GM12801 (cell line): ENCODE results near the gene ADAM12.

ENCODE experiments used
- TF ChIP-seq, protein P1 (sequence below): IDR thresholded peaks from one replicate; pipeline ENCODE4 v1.5.1; 2011; ENCODE audit warnings: control low read depth; ENCODE audit not compliant: insufficient read length; ENCODE audit errors: extremely low read depth

Gene ADAM12

DNA sequence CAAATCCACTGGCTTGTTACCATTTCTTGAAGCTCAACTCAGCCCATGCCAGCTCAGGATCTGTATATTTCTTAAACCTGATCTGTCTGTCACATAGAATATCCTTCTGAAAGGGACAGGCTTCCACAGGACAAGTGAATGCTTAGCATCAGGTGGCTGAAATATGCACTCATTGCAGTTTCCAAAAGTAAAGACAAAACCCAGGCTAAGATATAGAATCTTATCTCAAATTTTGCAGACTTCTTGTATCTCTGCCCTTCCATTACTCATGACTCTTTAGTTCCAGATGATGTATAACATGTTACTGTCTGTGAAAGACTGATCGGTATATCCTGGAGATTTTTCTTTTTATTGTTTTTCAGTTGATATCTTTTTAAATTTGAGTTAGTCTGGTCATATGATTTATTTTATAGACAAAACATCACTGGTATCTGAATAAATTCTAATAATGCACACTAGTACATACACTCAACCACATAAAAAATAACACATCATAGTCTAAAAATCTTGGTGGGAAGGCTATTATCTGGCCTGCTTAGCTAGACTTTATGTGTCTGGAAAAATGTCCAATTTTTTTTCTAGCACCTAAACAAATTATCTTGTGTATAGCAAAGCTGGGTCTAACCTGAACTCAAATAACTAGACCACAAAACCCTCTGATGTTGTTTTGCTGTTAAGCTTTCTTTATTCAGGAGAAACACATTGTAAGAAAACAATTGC, 182.6 kb downstream of the ADAM12 start:
- TF ChIP-seq, protein P1, sequence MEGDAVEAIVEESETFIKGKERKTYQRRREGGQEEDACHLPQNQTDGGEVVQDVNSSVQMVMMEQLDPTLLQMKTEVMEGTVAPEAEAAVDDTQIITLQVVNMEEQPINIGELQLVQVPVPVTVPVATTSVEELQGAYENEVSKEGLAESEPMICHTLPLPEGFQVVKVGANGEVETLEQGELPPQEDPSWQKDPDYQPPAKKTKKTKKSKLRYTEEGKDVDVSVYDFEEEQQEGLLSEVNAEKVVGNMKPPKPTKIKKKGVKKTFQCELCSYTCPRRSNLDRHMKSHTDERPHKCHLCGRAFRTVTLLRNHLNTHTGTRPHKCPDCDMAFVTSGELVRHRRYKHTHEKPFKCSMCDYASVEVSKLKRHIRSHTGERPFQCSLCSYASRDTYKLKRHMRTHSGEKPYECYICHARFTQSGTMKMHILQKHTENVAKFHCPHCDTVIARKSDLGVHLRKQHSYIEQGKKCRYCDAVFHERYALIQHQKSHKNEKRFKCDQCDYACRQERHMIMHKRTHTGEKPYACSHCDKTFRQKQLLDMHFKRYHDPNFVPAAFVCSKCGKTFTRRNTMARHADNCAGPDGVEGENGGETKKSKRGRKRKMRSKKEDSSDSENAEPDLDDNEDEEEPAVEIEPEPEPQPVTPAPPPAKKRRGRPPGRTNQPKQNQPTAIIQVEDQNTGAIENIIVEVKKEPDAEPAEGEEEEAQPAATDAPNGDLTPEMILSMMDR: no peak

DNA sequence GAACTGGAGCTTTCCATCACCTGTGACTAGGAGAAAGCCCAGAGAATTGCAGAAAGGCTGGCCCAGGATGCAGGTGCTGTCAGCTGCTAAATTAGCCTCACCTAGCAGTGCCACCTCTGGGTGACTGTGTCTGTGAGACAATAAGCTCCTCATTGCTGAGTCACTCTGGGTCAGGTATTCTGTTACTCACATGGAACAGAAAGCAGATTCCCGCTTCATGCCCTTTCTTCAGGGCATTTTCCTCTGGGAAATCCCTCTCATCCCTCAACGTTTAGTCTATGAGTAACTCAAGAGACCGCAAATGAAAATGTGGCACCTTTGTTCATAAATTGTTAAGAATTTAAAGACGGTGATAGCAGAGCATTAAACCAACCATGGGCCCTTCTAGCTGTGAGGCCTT, 184.0 kb downstream of the ADAM12 start:
- TF ChIP-seq, protein P1: no peak

DNA sequence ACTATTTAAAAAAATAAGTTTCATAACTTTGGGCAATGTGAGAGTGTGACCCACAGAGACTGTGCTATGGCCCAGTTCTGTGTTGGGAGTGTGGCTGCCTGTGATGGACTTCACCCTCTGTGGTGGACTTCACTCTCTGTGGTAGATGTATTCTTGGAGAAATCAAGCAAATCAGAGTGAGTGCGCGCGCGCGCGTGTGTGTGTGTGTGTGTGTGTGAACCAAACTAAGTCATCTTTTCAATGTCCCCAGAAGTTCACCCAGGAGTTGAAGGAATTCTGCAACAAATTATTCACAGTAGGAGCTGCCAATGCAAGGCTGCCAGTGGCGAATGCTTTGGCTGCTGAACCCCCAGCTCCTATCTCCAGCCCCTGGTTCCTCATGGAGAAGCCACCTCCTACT, 184.5 kb downstream of the ADAM12 start:
- TF ChIP-seq, protein P1: no peak

DNA sequence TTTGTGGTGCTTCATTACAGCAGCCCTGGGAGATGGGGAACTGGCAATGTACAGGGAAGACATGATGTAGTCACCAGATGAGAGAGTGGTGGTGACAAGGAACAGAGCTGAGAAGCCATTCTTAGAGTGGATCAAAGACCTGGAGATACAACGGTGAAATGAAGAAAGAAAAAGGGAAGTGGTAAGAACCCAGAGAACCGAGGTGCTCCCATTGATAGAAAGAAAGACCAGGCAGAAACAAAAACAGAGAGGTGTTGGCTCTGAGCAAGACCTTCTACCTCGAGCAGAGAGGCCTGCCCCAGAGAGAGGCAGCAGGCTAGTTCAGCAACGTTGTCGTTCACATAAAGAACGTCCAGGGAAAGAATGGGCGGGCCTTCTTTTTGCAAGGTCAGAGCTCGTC, 186.7 kb downstream of the ADAM12 start:
- TF ChIP-seq, protein P1: no peak

DNA sequence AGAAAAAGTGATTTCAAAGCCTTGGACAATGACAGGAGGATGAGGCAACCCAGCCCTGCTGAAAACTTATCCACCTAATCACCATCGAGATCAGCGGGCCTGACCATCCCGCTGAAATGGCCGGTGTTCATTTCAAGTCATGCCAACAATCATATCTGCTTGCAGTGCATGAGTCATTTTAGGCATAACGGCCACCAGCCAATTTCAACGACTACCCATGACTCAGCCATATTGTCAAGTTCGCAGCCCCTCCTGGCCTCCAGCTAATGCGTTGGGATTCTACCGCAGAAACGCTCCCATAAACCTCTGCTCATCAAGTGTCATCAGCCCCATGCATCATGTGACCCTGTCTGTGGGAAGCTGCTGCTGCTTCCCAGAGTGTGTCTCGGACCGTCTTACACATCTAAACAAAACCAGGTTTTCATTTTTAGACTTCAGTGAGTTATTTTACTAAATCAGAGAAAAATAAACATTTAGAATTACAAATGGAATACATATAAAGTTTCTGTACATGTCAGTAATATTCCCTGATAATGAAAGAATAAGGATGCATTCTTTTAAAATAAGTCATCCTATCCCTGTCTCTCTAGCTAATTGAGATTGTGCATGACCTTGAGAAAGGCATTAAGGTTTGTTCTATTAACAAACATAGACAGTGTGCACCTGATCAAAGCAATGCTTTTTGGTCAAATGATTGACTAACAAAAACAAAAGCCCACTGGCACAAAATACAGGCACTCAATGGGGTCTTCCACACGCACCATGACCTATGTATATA, 188.9 kb downstream of the ADAM12 start:
- TF ChIP-seq, protein P1: no peak

DNA sequence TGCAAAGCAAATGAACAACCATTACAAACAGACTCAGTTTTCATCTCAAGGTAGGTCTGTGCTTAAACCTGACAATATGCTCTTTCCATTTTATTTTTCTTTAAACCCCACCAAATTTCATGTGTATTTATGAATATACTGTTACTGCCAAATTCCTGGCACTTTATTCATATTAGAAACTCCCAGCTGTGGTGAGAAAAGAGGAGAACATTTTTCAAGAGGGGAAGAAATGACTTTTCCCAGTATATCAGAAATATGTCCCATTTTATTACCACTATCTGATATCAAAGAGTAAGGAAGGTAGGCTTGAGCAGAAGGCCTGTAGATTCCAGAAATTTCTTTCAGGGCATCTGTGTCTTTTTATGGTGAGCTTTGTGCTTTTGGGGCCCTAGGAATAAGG, 189.6 kb downstream of the ADAM12 start:
- TF ChIP-seq, protein P1: no peak

DNA sequence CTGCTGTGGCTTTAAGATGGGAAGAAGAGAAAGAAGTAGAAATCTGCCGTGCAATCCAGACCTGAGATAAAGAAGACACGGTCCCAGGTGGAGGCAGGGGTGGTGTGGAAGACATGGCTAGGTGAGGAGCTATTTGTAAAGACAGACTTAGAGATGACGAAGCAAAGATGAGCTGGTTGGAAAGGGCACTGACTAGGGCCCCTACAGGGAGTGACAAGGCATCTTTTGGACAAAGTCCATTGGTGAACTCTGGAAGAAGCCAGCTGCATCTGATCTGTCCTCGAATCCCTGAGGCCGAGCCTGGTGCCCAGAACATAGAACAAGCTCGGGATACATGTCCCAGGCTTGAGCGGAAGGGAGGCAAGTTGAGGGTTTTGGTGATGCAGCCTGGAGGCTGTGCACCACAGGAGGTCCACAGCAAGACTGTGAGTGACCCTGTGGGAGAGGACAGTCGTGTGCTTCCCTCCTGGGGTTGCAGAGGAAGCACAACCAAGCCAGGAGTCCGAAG, 191.2 kb downstream of the ADAM12 start:
- TF ChIP-seq, protein P1: no peak
